ENCODE measurements around the gene CHI3L1. TPM values are rescaled to one million over a fixed set of nuclear protein-coding genes. Genes with fewer than 3 reads are reported as not detected.

CHI3L1 gene
- total RNA-seq, 2 experiments from 2014 or later: not detected

DNA sequence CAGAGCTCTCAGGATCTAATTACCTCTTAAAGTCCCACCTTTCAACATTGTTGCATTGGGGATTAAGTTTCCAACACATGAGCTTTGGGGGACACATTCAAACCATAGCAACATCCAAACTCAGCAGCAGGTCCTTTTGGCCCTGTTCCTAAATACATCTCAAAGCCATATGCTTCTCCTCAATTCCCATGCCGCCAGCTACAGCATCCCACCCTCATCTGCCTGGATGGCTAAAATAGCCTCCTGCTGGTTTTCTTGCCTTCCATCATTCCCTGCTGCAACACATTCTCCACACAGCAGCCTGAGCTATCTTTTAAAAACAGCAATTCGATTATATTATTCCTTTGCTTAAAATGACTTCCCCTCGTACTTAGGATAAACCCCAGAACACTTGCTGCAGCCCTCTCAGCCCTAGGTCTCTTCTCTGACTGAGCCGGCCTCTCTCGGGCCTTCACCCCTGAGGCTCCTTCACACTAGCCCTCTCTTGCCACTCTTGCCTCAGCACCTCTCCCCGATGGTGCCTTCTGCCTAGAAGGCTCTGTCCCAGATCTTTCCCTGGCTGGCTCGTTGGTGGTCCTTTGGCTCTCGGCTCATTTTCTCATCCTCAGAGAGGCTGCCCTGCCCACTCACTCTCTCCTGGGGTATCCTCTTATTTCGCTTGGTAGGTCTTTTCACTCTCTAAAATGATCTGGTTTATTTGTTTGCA is 27.4 kb downstream of the CHI3L1 start:
- CTCF ChIA-PET: no interaction called here
- POLR2A ChIA-PET: no interaction called here

DNA sequence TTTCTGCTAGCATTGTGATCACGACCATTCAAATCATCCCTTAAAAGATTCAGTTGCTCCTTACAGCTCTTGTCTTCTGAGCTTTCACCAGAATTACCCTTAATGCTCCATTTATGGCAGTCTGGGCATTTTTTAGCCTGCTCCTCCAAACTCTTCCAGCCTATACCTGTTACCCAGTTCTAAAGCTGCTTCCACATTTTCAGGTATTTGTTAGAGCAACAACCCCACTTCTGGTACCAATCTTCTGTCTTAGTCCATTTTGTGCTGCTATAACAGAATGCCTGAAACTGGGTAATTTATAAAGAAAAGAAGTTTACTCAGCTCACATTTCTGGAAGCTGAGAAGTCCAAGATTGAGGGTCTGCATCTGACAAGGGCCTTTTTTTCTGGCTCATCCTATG is 28.1 kb downstream of the CHI3L1 start:
- ChIA-PET CTCF (no interaction called here), POLR2A (no interaction called here)

DNA sequence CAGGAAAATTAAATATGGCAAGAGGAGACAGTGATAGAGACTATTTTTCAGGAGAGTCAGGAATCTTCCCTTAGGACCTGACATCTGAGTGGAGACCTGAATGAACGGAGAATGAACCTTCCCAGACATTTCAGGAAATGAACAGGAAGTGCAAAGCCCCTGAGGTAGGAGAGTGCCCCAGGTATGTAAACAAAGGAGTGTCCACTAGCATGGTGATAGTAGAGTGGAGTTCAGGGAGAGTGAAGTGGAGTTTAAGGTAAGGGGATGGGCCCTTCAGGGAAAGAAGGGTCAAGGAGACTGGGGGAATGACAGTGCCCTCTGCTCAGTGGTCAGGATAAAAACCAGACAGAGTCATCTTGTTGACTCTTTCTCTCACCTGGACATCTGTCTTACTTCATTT is 30.2 kb downstream of the CHI3L1 start:
- CTCF ChIA-PET: no interaction called here
- POLR2A ChIA-PET: no interaction called here

DNA sequence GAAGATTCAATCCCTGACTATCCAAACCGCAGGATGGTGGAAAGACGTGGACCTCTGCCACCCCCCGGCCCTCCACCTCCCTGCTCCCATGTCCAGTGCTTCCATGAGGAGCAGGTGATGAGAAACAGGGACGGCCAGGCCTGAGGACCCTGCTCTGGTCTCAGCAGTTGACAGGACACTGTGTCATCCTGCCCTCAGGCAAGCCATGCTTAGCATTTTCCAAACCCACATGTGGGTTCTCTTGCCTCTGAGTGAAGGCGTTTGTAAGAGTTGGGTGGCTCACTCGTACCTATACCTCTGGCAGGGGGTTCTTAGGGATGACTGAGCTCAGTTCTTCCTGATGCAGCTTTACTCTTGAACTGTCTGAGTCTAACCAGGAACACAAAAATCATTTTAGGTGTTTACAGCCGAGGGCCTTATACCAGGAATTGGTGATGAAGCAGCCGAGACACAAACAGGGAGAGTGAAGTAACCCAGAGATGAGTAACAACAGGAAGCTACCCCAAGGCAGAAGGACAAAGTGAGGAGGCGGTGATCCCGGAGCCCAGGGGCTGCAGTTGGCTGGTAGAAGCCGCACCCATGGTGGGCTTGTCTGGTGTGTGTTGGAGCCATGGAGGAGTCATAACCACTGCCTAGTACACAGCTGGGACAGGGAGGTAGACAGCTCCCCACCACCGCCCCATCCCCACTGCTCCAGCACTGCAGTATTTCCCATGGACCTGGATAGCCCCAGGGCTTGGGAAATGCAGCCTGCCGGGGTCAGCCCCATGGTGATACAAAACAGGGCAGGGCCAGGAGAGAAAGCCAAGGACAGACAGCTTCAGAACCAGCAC is 32.3 kb downstream of the CHI3L1 start:
- CTCF ChIA-PET: interaction anchor here (1.0 kb wide), 1 partner anchor 17 kb away, joined by 3 read pairs; no protein-coding TSS in a partner anchor
- POLR2A ChIA-PET: no interaction called here

DNA sequence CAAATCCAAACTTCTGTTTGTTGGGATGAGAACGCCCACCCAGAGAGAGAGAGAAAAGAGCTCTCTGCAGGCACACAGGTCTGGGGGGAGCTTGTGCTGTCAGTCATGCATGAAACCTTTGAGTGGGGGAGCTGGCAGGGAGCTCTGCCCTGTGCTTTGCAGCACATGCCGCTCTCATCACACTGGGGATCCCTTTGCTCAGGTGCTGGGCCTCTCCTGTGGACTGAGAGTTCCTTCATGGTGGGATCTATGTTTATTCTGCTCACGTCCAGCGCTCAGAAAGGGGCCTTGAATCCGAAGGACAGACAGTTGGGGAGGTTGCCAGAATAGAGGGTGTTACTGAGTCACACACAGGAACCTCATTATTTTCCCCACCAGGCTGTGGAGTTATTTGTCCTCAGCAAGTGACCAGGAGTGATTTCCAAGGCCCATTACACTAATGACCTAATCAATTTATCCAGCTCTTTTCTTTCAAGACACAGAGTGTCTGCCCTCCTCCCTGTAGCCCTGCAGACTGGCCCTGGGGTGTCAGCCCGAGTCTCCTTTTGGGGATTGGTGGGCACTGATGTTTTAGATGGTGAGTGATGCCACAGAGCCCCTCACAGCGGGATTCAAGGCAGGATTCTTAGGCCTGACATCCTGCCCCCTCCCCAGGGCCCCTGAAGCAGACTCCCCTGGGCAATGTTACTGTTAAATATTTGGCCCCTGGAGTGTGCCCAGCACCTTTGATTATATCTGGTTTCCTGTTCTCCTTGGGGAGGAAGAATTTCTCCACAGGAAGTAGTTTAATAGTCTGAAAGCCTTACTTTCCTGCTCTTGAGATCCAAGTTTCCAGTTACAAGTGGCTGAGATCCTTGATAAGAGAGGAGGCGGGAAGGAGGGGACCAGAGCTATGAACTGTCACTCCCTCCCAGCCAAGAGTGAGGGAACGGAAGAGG is 33.2 kb downstream of the CHI3L1 start:
- POLR2A ChIA-PET: no interaction called here
- CTCF ChIA-PET: no interaction called here

DNA sequence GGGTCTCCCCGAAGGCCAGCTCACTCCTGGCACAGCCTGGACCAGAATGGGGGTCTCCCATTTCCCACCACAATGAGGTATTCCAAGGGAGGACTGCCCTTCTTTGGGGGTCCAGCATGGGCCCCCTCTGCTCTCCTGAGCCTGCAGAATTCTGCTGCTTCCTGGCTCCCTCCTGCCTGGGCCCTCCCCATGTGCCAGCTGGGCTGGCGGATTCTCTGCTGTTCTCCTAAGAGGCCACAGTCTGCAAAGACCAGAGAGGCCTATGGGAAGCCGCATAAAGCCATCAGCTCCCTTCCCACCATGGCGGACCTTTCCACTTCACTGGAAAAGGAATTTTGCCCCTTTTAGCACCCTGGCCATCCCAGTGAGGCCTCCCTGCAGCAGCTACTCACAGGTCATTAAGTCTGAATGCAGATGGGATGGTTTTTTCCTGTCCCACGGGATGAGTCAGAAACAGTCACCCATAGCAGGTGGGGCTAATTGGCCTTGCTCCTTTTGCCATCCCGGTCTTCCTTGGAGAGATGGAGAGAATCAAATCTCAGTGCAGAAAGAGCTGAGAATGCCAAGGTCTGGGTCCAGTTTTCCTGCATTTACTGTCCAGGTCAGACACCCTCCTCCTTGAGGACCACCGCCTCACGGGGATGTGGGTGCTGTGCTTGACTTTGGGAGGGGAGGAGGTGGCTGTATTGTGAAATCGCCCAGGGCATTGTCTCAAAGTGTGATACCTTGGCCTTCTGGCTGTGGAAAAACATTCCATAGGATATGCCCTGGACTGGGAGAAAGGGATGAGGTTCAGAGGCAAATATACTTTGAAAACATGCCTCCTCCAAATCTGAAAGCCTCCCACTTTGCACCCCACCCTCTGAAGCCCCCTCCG is 34.1 kb downstream of the CHI3L1 start:
- POLR2A ChIA-PET: no interaction called here
- CTCF ChIA-PET: interaction anchor here (1.2 kb wide), 1 partner anchor 20 kb away, joined by 4 read pairs; no protein-coding TSS in a partner anchor

DNA sequence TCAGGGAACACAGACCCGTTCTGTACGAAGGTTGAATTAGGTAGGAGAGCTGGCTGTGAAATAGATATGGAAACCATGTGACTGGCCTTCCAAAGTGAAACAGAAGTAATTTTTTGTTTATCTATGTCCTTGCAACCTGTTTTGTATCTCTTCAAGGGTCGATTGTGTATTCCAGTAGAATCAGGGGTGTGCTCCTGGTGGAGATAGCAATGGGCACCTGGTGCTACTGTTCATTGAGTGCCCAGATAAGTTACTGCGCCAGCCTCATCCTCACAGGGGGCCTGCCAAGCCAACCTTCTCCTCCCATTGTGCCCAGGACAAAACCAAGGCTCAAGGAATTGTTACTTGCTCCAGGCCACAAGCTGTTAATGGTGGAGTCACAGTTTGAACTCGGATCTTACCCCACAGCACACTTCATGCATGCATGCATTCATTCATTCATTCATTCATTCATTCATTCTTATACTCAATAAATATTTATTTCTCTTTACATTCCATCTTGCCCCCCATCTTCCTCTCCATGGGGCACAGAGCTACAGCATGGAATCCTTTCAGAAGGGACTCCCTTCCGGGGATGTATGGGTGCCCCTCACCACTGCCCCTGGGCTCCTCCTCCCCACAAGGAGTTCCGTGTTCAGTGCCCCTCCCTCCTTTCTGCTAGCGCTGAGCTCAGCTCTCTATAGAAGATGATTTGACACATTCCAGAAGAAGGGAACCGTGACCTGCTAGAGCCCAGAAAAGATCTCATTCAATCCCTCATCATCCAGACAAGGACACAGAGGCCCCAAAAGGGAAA is 34.9 kb downstream of the CHI3L1 start:
- POLR2A ChIA-PET: no interaction called here
- CTCF ChIA-PET: interaction anchor here (1.2 kb wide), 1 partner anchor 21 kb away, joined by 4 read pairs; no protein-coding TSS in a partner anchor

DNA sequence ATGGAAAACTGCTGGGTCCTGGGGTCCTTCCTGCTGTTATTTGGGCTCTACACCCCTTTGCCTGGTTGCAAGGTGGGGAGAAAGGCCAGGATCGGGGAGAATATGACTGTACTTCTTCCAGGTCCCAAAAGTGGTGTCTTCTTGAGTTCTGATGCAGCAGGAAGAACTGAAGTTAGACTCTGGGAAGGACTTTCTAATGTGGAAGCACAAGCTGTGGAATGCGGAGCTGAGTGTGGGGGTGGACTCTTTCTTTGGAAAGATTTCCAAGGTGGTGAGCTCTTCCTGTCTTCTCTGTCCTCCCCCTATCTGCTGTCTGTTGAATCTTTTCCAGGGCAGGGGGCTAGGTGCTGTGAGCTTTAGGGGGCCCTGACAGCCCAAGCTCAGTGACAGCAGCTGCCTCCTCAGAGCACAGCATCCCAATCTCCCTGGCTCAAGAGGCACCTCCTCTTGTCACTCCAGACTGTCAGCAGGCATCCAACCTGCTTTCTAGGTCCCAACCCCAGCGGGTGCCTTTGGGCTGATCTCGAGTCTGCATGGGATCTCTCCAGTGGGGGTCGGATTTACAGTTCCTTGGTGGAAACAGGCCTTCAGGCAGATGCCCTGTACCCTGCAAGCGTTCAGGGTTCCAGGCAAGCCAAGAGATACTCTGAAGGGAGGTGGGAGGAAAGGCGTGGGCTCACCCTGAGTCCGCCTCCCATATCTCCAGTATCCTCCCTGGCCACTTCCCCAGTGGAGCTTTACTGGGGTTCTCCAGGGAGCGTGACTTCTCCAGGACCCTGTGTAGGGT is 35.8 kb downstream of the CHI3L1 start:
- POLR2A ChIA-PET: no interaction called here
- CTCF ChIA-PET: no interaction called here

DNA sequence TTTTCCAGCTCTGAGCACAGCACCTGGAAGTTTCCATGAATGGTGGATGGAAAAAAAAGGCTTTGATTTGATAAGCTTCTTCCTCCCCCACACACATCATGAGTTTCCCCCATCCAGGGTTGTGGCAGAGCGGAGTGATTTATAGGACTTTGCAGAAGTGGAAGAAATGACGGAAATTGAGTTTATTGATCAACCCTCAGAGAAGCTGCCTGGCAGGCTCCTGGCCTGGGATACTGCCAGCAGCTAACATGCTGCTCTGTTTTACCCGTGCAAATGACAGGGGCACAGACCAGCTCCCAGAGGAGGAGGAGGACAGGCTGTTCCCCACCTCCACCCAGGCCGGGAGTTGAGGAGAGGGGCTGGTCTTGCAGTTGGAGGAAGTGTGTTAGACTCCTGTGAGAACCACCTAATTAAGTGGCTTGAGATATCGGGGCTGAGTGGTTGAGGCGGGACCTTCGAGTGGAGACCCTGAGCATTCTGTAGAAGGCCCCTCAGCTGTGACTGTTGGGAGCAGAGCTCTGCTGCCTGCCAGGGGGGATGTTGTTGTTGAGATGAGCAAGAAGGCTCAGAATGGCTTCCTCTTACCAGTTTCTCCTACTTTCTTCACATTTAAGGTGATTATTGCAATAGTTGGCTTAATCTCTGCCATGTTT is 37.2 kb downstream of the CHI3L1 start:
- CTCF ChIA-PET: interaction anchor here (1.3 kb wide), 1 partner anchor 78 kb away, joined by 3 read pairs; no protein-coding TSS in a partner anchor
- POLR2A ChIA-PET: no interaction called here

DNA sequence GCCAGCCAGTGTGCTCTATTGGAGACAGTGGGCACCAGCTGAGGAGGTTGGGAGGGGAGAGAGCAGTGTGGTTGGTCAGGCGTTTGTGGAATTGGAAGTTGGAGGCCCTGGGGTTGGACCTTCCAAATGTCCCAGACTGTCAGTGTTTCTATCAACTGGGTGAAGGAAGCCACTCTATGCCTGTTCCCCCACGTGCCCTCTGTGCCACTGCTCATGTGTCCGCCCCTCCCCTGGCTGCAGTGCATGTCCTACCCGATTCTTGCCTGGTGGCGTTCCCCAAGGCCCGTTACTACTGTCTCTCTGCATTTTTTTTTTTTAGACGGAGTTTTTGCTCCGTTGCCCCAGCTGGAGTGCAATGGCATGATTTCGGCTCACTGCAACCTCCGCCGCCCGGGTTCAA is 37.9 kb downstream of the CHI3L1 start:
- ChIA-PET POLR2A (no interaction called here), CTCF (interaction anchor here (1.3 kb wide), 1 partner anchor 77 kb away, joined by 3 read pairs; no protein-coding TSS in a partner anchor)

DNA sequence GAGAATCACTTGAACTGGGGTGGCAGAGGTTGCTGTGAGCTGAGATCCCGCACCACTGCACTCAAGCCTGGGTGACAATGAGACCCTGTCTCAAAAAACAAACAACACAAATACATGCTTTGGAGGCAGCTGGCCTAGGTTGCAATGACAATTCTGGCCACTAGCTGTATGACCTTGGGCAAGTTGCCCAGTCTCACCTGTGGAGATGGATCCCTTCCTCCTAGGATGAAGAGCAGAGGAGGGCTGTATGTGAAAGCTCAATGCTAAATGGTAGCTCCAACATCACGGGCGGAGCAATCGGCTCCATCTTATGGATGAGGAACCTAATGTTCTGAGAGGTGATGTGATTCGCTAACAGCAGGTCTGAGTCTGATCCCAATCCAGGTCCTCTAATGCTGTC is 38.4 kb downstream of the CHI3L1 start:
- ChIA-PET POLR2A (no interaction called here), CTCF (interaction anchor here (1.3 kb wide), 1 partner anchor 76 kb away, joined by 3 read pairs; no protein-coding TSS in a partner anchor)

DNA sequence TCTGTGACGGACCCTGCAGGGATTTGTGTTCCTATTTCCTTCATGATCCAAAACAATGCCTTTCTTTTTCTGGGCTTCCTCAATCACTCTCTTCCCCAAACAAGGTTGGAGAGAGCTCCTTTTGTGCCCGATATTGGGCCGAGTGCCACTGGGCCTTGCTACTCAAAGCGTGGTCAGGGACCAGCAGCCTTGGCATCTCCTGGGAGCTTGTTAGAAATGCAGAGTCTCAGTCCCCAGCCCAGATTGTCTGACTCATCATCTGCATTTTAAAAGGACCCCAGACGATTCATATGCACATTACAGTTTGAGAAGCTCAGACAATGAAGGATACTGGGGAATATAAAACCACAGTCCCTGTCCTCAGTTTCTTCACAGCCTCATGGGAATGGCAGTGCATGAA is 39.1 kb downstream of the CHI3L1 start:
- ChIA-PET CTCF (no interaction called here), POLR2A (no interaction called here)

DNA sequence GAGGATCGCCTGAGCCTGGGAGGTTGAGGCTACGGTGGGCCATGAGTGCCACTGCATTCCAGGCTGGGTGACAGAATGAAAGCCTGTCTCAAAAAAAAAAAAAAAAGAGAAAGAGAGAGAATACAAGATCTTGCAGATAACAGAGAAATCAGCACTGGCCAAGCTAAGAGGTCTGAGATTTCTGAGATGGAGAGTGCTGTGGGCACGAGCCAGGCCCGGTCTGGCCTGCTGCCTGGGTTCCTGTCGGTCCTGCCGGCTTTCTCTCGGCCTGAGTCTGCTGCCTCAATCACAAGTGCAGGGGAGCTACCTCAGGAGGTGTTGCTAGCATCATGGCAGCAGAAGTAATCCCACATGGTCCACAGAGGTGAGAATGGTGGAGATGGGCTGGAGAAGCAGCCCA is 40.0 kb downstream of the CHI3L1 start:
- ChIA-PET POLR2A (no interaction called here), CTCF (no interaction called here)

DNA sequence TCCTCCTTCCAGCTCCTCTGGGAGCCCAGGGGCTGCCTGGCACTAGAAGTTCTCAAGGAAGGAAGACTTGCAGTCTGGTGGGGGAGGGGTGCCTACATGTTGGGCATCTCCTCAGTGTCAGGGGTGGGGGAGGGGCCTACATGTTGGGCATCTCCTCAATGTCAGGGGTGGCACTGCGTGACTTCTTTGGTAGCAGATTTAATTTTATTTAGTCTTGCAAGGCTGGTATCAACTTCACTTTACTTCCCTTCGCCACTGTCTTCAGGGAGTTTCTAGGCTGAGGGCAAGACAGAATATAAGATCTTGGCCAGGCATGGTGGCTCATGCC is 40.5 kb downstream of the CHI3L1 start:
- POLR2A ChIA-PET: no interaction called here
- CTCF ChIA-PET: interaction anchor here (0.7 kb wide), 1 partner anchor 445 kb away, joined by 3 read pairs; no protein-coding TSS in a partner anchor

DNA sequence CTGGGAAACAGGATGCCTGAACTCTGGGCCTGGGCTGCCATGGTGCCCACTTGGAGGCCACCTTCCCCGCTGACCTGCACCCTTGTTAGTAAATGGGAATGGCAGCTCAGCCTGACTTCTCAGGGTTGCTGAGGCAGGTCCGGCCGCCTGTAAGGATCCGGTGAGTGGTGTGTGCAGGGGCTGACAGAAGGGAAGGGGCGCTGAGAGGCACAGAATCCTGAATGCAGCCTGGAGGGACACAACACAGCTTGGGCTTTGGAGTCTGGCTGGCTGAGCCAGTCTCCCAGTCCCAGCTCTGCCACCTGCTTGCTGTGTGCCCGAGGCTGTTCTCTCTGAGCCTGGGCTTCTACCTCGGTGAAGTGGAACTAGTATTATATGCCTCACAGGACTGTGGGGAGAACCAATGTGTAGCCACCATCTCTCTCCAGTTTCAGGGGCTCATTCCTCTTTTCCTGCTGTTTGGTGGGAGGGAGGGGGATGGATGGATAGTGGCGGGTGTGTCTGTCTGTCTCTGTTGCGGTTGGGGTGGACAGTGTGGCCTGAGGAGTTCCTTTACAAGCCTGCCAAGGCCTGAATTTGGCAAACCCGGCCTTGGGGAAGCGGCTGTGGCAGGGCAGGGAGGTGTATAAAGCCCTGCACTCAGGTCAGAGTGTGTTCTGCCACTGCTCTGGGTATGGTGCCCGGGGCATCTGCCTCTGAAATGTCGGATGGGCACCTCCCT is 41.0 kb downstream of the CHI3L1 start:
- CTCF ChIA-PET: interaction anchor here (0.7 kb wide), 1 partner anchor 445 kb away, joined by 3 read pairs; no protein-coding TSS in a partner anchor

DNA sequence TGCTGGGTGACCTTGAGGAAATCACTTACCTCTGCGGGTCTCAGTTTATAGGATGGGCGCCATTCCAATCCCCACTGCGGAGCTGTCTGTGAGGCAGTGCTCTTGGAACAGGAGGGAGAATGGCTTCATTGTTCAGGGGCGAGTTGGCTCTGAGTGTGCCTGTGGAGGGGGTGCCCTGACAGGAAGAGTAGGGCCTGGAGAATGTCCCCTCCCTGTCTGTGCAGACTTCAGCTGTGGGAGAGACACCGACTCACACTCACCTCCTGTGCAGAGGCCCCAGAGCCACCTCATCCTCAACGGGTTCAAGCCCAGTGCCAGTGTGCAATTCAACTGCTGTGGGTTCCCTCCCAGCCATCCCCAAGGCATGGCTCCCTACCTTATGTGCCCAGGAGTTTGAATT is 41.8 kb downstream of the CHI3L1 start:
- ChIA-PET POLR2A (no interaction called here), CTCF (no interaction called here)

More for the DNA sequence above, 41.0 kb downstream of the CHI3L1 start:
- POLR2A ChIA-PET: no interaction called here

DNA sequence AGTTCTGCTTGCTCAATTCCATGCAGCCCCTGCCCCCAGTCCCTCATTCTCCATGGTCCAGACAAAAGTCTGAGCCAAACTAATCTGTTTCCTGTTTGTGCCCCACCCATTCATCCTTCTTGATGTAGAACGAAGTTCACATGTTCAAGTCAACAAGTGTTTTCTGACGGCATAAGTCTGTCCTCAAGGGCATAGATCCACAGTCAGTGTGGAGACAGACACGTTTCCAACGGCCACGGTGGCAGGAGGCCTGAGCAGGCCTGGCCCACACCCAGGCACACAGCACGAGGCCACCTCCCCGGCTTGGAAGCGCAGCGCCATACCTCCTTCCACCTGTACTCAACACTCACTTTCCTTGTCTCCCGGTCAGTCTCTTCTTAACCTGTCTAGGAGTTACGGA is 42.9 kb downstream of the CHI3L1 start:
- CTCF ChIA-PET: no interaction called here
- POLR2A ChIA-PET: no interaction called here
